Dedifferentiated amniotic fluid mesenchymal stem cell (primary cell): ENCODE measurements around the gene MS4A4A.
"Not testable (repeated sequence)": the region's sequence is repeated elsewhere in the genome, so short reads cannot be mapped to it uniquely, and the experiment has no call there.

ENCODE experiments used
- DNase-seq: peaks from one replicate; pipeline ENCODE4 v3.0.0-alpha.2; 2016; ENCODE audit errors: extremely low spot score

The MS4A4A gene

GRCh38 chr11:60280412-60280811 lies at the start of gene MS4A4A:
Gene MS4A4A, plus strand, starts transcription at chr11:60280666. Its CDS starts 10 bp downstream, at chr11:60280676.
- DNase-seq, result no peak

- no peak for DNase-seq
These were observed 49.8 kb upstream of the MS4A4A start for GRCh38 chr11:60230681-60231080.

- no peak for DNase-seq
These were observed 45.1 kb upstream of the MS4A4A start for GRCh38 chr11:60235321-60235720.

- DNase-seq, result no peak
These were observed 39.8 kb upstream of the MS4A4A start for GRCh38 chr11:60240662-60241061.

GRCh38 chr11:60241786-60242185 lies 38.7 kb upstream of the MS4A4A start:
- DNase-seq, result no peak

GRCh38 chr11:60242740-60243239 lies 37.7 kb upstream of the MS4A4A start, which contains the start of gene MS4A4E:
Gene MS4A4E, minus strand, starts transcription at chr11:60243137. Its CDS starts 13,082 bp downstream, at chr11:60230055.
- no peak for DNase-seq

GRCh38 chr11:60251485-60252212 lies 28.8 kb upstream of the MS4A4A start:
- DNase-seq, result no peak

GRCh38 chr11:60252213-60253108 lies 28.0 kb upstream of the MS4A4A start:
- DNase-seq, result no peak

GRCh38 chr11:60257956-60258722 lies 22.3 kb upstream of the MS4A4A start:
- DNase-seq, result no peak

GRCh38 chr11:60261014-60261413 lies 19.5 kb upstream of the MS4A4A start:
- DNase-seq, result no peak

- DNase-seq, result no peak
These were observed 17.1 kb upstream of the MS4A4A start for GRCh38 chr11:60263402-60263801.

- no peak for DNase-seq
These were observed 15.8 kb upstream of the MS4A4A start for GRCh38 chr11:60264644-60265043.

GRCh38 chr11:60265373-60266214 lies 14.9 kb upstream of the MS4A4A start:
- DNase-seq, result no peak

- no peak for DNase-seq
These were observed 6.0 kb upstream of the MS4A4A start for GRCh38 chr11:60274416-60274815.

GRCh38 chr11:60281485-60281884 lies 1.0 kb downstream of the MS4A4A start:
- no peak for DNase-seq

- no peak for DNase-seq
These were observed 1.8 kb downstream of the MS4A4A start for GRCh38 chr11:60282286-60282685.

GRCh38 chr11:60285411-60286126 lies 5.1 kb downstream of the MS4A4A start:
- not testable (repeated sequence) for DNase-seq

- no peak for DNase-seq
These were observed 8.1 kb downstream of the MS4A4A start for GRCh38 chr11:60288531-60288930.

- DNase-seq, result no peak
These were observed 11.7 kb downstream of the MS4A4A start for GRCh38 chr11:60292145-60292544.

GRCh38 chr11:60301178-60301577 lies 20.7 kb downstream of the MS4A4A start:
- DNase-seq, result no peak
